ENCODE results near the gene IDI1.
A peak's percentile ranks its signal among the peaks of the same experiment; 100 is the strongest.

Gene IDI1

GRCh38 chr10:1063232-1063865 is 14.4 kb upstream of the IDI1 start:
- no peak overlapping the region for H3K4me3 ChIP-seq (ENCODE audit: low read depth, low read length)
- in situ Hi-C loops (cut with HindIII; ENCODE audit: low sequenced_read_pairs), result no loop called here
- no peak for TF ChIP-seq CTCF (IDR thresholded peaks at IDR 0.05; ENCODE audit: low read depth, low read length, missing control alignments)
- no peak for DNase-seq (ENCODE audit: low read depth)

GRCh38 chr10:1061930-1062774 is 13.2 kb upstream of the IDI1 start:
- in situ Hi-C loops (cut with HindIII; ENCODE audit: low sequenced_read_pairs), result no loop called here
- H3K4me3 ChIP-seq (ENCODE audit: low read depth, low read length), result no peak overlapping the region
- no peak for DNase-seq (ENCODE audit: low read depth)
- TF ChIP-seq CTCF (IDR thresholded peaks at IDR 0.05; ENCODE audit: low read depth, low read length, missing control alignments), result no peak

- in situ Hi-C loops (cut with HindIII; ENCODE audit: low sequenced_read_pairs), result no loop called here
- no peak for DNase-seq (ENCODE audit: low read depth)
- no peak overlapping the region for H3K4me3 ChIP-seq (ENCODE audit: low read depth, low read length)
- TF ChIP-seq CTCF (IDR thresholded peaks at IDR 0.05; ENCODE audit: low read depth, low read length, missing control alignments), result no peak
Measured at GRCh38 chr10:1059902-1060301, 11.0 kb upstream of the IDI1 start.

- no peak overlapping the region for H3K4me3 ChIP-seq (ENCODE audit: low read depth, low read length)
- no peak for DNase-seq (ENCODE audit: low read depth)
- in situ Hi-C loops (cut with HindIII; ENCODE audit: low sequenced_read_pairs), result no loop called here
- no peak for TF ChIP-seq CTCF (IDR thresholded peaks at IDR 0.05; ENCODE audit: low read depth, low read length, missing control alignments)
Measured at GRCh38 chr10:1058017-1058416, 9.1 kb upstream of the IDI1 start.

GRCh38 chr10:1057106-1057657 is 8.3 kb upstream of the IDI1 start:
- peak overlapping the region; percentile 78 for H3K4me3 ChIP-seq (ENCODE audit: low read depth, low read length)
- in situ Hi-C loops (cut with HindIII; ENCODE audit: low sequenced_read_pairs), result no loop called here
- no peak for TF ChIP-seq CTCF (IDR thresholded peaks at IDR 0.05; ENCODE audit: low read depth, low read length, missing control alignments)
- no peak for DNase-seq (ENCODE audit: low read depth)

GRCh38 chr10:1056326-1057105 is 7.6 kb upstream of the IDI1 start, which contains the start of gene WDR37:
Gene WDR37, plus strand, starts transcription at chr10:1056385. Its CDS starts 15,771 bp downstream, at chr10:1072156.
- peak within 1 kb of the TSS; percentile 78 for H3K4me3 ChIP-seq (ENCODE audit: low read depth, low read length)
- DNase-seq (ENCODE audit: low read depth), result peak; percentile 76
- no peak for TF ChIP-seq CTCF (IDR thresholded peaks at IDR 0.05; ENCODE audit: low read depth, low read length, missing control alignments)
- in situ Hi-C loops (cut with HindIII; ENCODE audit: low sequenced_read_pairs), result no loop called here
